Measurements from ENCODE around the gene NEK7.

The NEK7 gene

GRCh38 chr1:198174297-198174696 lies 17.5 kb downstream of the NEK7 start:
- H3K18ac ChIP-seq (ENCODE audit: low read length), result no peak overlapping the region
- no peak overlapping the region for H3K4me2 ChIP-seq (ENCODE audit: insufficient read depth, low read length, poor library complexity, severe bottlenecking)
- H2BK5ac ChIP-seq (ENCODE audit: low read length), result no peak overlapping the region
- no peaks in the 10 kb centered on the region for H3K27me3 ChIP-seq (ENCODE audit: control insufficient read depth in 3 of 3, insufficient read depth in 3 of 3, low read depth in 1 of 3, low read length in 3 of 3)
- no peak for DNase-seq (ENCODE audit: low spot score)
- H4K91ac ChIP-seq (ENCODE audit: low read depth, low read length, poor library complexity), result no peak overlapping the region
- H4K8ac ChIP-seq (ENCODE audit: low read depth, low read length), result no peak overlapping the region
- no peak overlapping the region for H3K9ac ChIP-seq (ENCODE audit: low read depth, low read length, poor library complexity)
- H3K4ac ChIP-seq (ENCODE audit: low read length), result no peak overlapping the region
- no peak overlapping the region for H2BK15ac ChIP-seq (ENCODE audit: low read length)
- no peak overlapping the region for H3K14ac ChIP-seq (ENCODE audit: low read length)
- no peaks in the 10 kb centered on the region for H3K79me1 ChIP-seq (ENCODE audit: low read depth, low read length)
- no CpG with 5 or more reads among the region's 5 CpGs for WGBS, 2 donors (ENCODE audit: extremely low coverage in 2 of 2, insufficient read length in 2 of 2, insufficient replicate concordance in 1 of 2)
- H2AK5ac ChIP-seq (ENCODE audit: low read depth, low read length), result no peak overlapping the region
- no peaks in the 10 kb centered on the region for H3K36me3 ChIP-seq (replicated peaks in 1 of 2; ENCODE audit: control insufficient read depth in 2 of 2, insufficient read depth in 2 of 2, low read length in 2 of 2)
- H2BK120ac ChIP-seq (ENCODE audit: low read depth, low read length), result no peak overlapping the region
- H2BK12ac ChIP-seq (ENCODE audit: low read length), result no peak overlapping the region
- no peak overlapping the region for H3K4me3 ChIP-seq (ENCODE audit: low read length in 2 of 2)
- peaks cover 0 to 2% of the 10 kb centered on the region in 2 donors for H3K9me3 ChIP-seq (replicated peaks in 1 of 2; ENCODE audit: control insufficient read depth in 2 of 2, insufficient read depth in 1 of 2, low read depth in 1 of 2, low read length in 2 of 2)
- no peak overlapping the region for H3K27ac ChIP-seq (replicated peaks; ENCODE audit: low read length)
- no peak overlapping the region for H2AFZ ChIP-seq (ENCODE audit: low read length)
- H3K4me1 ChIP-seq (ENCODE audit: control insufficient read depth in 2 of 2, insufficient read depth in 1 of 2, low read depth in 1 of 2, low read length in 2 of 2), result no peaks in the 10 kb centered on the region
- no peak overlapping the region for H3K23ac ChIP-seq (ENCODE audit: low read depth, low read length, poor library complexity)

- no peak overlapping the region for H2AFZ ChIP-seq (ENCODE audit: low read length)
- H2BK5ac ChIP-seq (ENCODE audit: low read length), result no peak overlapping the region
- no peaks in the 10 kb centered on the region for H3K79me1 ChIP-seq (ENCODE audit: low read depth, low read length)
- H3K23ac ChIP-seq (ENCODE audit: low read depth, low read length, poor library complexity), result no peak overlapping the region
- no peak overlapping the region for H3K4me2 ChIP-seq (ENCODE audit: insufficient read depth, low read length, poor library complexity, severe bottlenecking)
- H4K8ac ChIP-seq (ENCODE audit: low read depth, low read length), result no peak overlapping the region
- H2AK5ac ChIP-seq (ENCODE audit: low read depth, low read length), result no peak overlapping the region
- DNase-seq (ENCODE audit: low spot score), result no peak
- no CpG with 5 or more reads among the region's 5 CpGs for WGBS, 2 donors (ENCODE audit: extremely low coverage in 2 of 2, insufficient read length in 2 of 2, insufficient replicate concordance in 1 of 2)
- H2BK15ac ChIP-seq (ENCODE audit: low read length), result no peak overlapping the region
- no peak overlapping the region for H3K9ac ChIP-seq (ENCODE audit: low read depth, low read length, poor library complexity)
- H2BK120ac ChIP-seq (ENCODE audit: low read depth, low read length), result no peak overlapping the region
- H3K4me1 ChIP-seq (ENCODE audit: control insufficient read depth in 2 of 2, insufficient read depth in 1 of 2, low read depth in 1 of 2, low read length in 2 of 2), result peaks cover 3% of the 10 kb centered on the region in 2 donors
- no peak overlapping the region for H3K14ac ChIP-seq (ENCODE audit: low read length)
- no peak overlapping the region for H3K4ac ChIP-seq (ENCODE audit: low read length)
- no peak overlapping the region for H2BK12ac ChIP-seq (ENCODE audit: low read length)
- H3K18ac ChIP-seq (ENCODE audit: low read length), result no peak overlapping the region
- H3K9me3 ChIP-seq (replicated peaks in 1 of 2; ENCODE audit: control insufficient read depth in 2 of 2, insufficient read depth in 1 of 2, low read depth in 1 of 2, low read length in 2 of 2), result no peaks in the 10 kb centered on the region
- no peak overlapping the region for H4K91ac ChIP-seq (ENCODE audit: low read depth, low read length, poor library complexity)
- H3K36me3 ChIP-seq (replicated peaks in 1 of 2; ENCODE audit: control insufficient read depth in 2 of 2, insufficient read depth in 2 of 2, low read length in 2 of 2), result no peaks in the 10 kb centered on the region
- H3K27me3 ChIP-seq (ENCODE audit: control insufficient read depth in 3 of 3, insufficient read depth in 3 of 3, low read depth in 1 of 3, low read length in 3 of 3), result no peaks in the 10 kb centered on the region
- no peak overlapping the region for H3K27ac ChIP-seq (replicated peaks; ENCODE audit: low read length)
- no peak overlapping the region for H3K4me3 ChIP-seq (ENCODE audit: low read length in 2 of 2)
These were observed 18.8 kb downstream of the NEK7 start for GRCh38 chr1:198175423-198176170.

GRCh38 chr1:198176179-198176578 lies 19.4 kb downstream of the NEK7 start:
- no peaks in the 10 kb centered on the region for H3K79me1 ChIP-seq (ENCODE audit: low read depth, low read length)
- peaks cover 3 to 6% of the 10 kb centered on the region in 2 donors for H3K4me1 ChIP-seq (ENCODE audit: control insufficient read depth in 2 of 2, insufficient read depth in 1 of 2, low read depth in 1 of 2, low read length in 2 of 2)
- H2BK5ac ChIP-seq (ENCODE audit: low read length), result no peak overlapping the region
- H4K8ac ChIP-seq (ENCODE audit: low read depth, low read length), result no peak overlapping the region
- H3K4me3 ChIP-seq (ENCODE audit: low read length in 2 of 2), result no peak overlapping the region
- no peak overlapping the region for H3K14ac ChIP-seq (ENCODE audit: low read length)
- H3K4ac ChIP-seq (ENCODE audit: low read length), result no peak overlapping the region
- H3K4me2 ChIP-seq (ENCODE audit: insufficient read depth, low read length, poor library complexity, severe bottlenecking), result no peak overlapping the region
- no peak overlapping the region for H2BK15ac ChIP-seq (ENCODE audit: low read length)
- no peaks in the 10 kb centered on the region for H3K27me3 ChIP-seq (ENCODE audit: control insufficient read depth in 3 of 3, insufficient read depth in 3 of 3, low read depth in 1 of 3, low read length in 3 of 3)
- no peak overlapping the region for H2BK12ac ChIP-seq (ENCODE audit: low read length)
- no peak overlapping the region for H3K27ac ChIP-seq (replicated peaks; ENCODE audit: low read length)
- no peak for DNase-seq (ENCODE audit: low spot score)
- no peak overlapping the region for H3K23ac ChIP-seq (ENCODE audit: low read depth, low read length, poor library complexity)
- H3K9ac ChIP-seq (ENCODE audit: low read depth, low read length, poor library complexity), result no peak overlapping the region
- H3K9me3 ChIP-seq (replicated peaks in 1 of 2; ENCODE audit: control insufficient read depth in 2 of 2, insufficient read depth in 1 of 2, low read depth in 1 of 2, low read length in 2 of 2), result no peaks in the 10 kb centered on the region
- H3K18ac ChIP-seq (ENCODE audit: low read length), result no peak overlapping the region
- no peak overlapping the region for H2AFZ ChIP-seq (ENCODE audit: low read length)
- WGBS, 2 donors (ENCODE audit: extremely low coverage in 2 of 2, insufficient read length in 2 of 2, insufficient replicate concordance in 1 of 2), result no CpG with 5 or more reads among the region's 1 CpG
- no peak overlapping the region for H2BK120ac ChIP-seq (ENCODE audit: low read depth, low read length)
- no peaks in the 10 kb centered on the region for H3K36me3 ChIP-seq (replicated peaks in 1 of 2; ENCODE audit: control insufficient read depth in 2 of 2, insufficient read depth in 2 of 2, low read length in 2 of 2)
- no peak overlapping the region for H4K91ac ChIP-seq (ENCODE audit: low read depth, low read length, poor library complexity)
- no peak overlapping the region for H2AK5ac ChIP-seq (ENCODE audit: low read depth, low read length)

GRCh38 chr1:198177546-198177945 lies 20.7 kb downstream of the NEK7 start:
- Histone ChIP-seq H3K9me3 (replicated peaks in 1 of 2; ENCODE audit: control insufficient read depth in 2 of 2, insufficient read depth in 1 of 2, low read depth in 1 of 2, low read length in 2 of 2) (no peaks in the 10 kb centered on the region), H3K27me3 (ENCODE audit: control insufficient read depth in 3 of 3, insufficient read depth in 3 of 3, low read depth in 1 of 3, low read length in 3 of 3) (no peaks in the 10 kb centered on the region), H3K36me3 (replicated peaks in 1 of 2; ENCODE audit: control insufficient read depth in 2 of 2, insufficient read depth in 2 of 2, low read length in 2 of 2) (no peaks in the 10 kb centered on the region), H4K91ac (ENCODE audit: low read depth, low read length, poor library complexity) (no peak overlapping the region), H2AK5ac (ENCODE audit: low read depth, low read length) (no peak overlapping the region), H2BK15ac (ENCODE audit: low read length) (no peak overlapping the region), H3K23ac (ENCODE audit: low read depth, low read length, poor library complexity) (no peak overlapping the region), H3K9ac (ENCODE audit: low read depth, low read length, poor library complexity) (no peak overlapping the region), H4K8ac (ENCODE audit: low read depth, low read length) (no peak overlapping the region), H3K4me1 (ENCODE audit: control insufficient read depth in 2 of 2, insufficient read depth in 1 of 2, low read depth in 1 of 2, low read length in 2 of 2) (peaks cover 3 to 6% of the 10 kb centered on the region in 2 donors), H3K4ac (ENCODE audit: low read length) (no peak overlapping the region), H3K27ac (replicated peaks; ENCODE audit: low read length) (no peak overlapping the region), H3K14ac (ENCODE audit: low read length) (no peak overlapping the region), H2BK120ac (ENCODE audit: low read depth, low read length) (no peak overlapping the region), H3K4me3 (ENCODE audit: low read length in 2 of 2) (no peak overlapping the region), H2AFZ (ENCODE audit: low read length) (no peak overlapping the region), H3K79me1 (ENCODE audit: low read depth, low read length) (no peaks in the 10 kb centered on the region), H3K4me2 (ENCODE audit: insufficient read depth, low read length, poor library complexity, severe bottlenecking) (no peak overlapping the region), H3K18ac (ENCODE audit: low read length) (no peak overlapping the region), H2BK12ac (ENCODE audit: low read length) (no peak overlapping the region), H2BK5ac (ENCODE audit: low read length) (no peak overlapping the region)
- no CpG with 5 or more reads among the region's 2 CpGs for WGBS, 2 donors (ENCODE audit: extremely low coverage in 2 of 2, insufficient read length in 2 of 2, insufficient replicate concordance in 1 of 2)
- DNase-seq (ENCODE audit: low spot score), result no peak
